ENCODE measurements around the gene BST2.
"Not testable (repeated sequence)": the region's sequence is repeated elsewhere in the genome, so short reads cannot be mapped to it uniquely, and the experiment has no call there.

BST2 gene

GRCh38 chr19:17385878-17386611, 19.4 kb downstream of the BST2 start:
- no peak for DNase-seq

- no peak for DNase-seq
Observed at GRCh38 chr19:17380426-17381138, 24.8 kb downstream of the BST2 start.

- DNase-seq = no peak
Observed at GRCh38 chr19:17379221-17379631, 26.2 kb downstream of the BST2 start.

GRCh38 chr19:17378271-17378670, 27.2 kb downstream of the BST2 start:
- no peak for DNase-seq

- DNase-seq = no peak
Observed at GRCh38 chr19:17376935-17377600, 28.4 kb downstream of the BST2 start, which contains the start of gene PLVAP. PLVAP (minus strand) TSS chr19:17377342; CDS start chr19:17377288, 54 bp downstream.

GRCh38 chr19:17370026-17370587, 35.3 kb downstream of the BST2 start:
- no peak for DNase-seq

GRCh38 chr19:17365361-17365760, 40.1 kb downstream of the BST2 start:
- no peak for DNase-seq

GRCh38 chr19:17363852-17364605, 41.4 kb downstream of the BST2 start:
- not testable (repeated sequence) for DNase-seq

- DNase-seq = no peak
Observed at GRCh38 chr19:17359905-17360800, 45.3 kb downstream of the BST2 start.

- DNase-seq = no peak
Observed at GRCh38 chr19:17358395-17358794, 47.0 kb downstream of the BST2 start.

- no peak for DNase-seq
Observed at GRCh38 chr19:17357724-17358123, 47.7 kb downstream of the BST2 start.

- no peak for DNase-seq
Observed at GRCh38 chr19:17357078-17357666, 48.3 kb downstream of the BST2 start.

GRCh38 chr19:17353386-17353785, 52.0 kb downstream of the BST2 start:
- DNase-seq = no peak

Measured in NCI-H1105 (cell line).